Breast epithelium (tissue), 4 donors: ENCODE results near the gene COL5A1. TPM values are rescaled to one million over a fixed set of nuclear protein-coding genes. Genes with fewer than 3 reads are reported as not detected.

Experiments used
- DNase-seq, 2 donors: peaks; one replicate each; pipeline ENCODE4 v3.0.0-alpha.2; 2019; ENCODE audit warnings: low spot score in 2 of 2
- H3K27ac ChIP-seq, 2 donors: fragments of 200-600 bp; sonication (generic) in 1 of 2; one replicate each; pipeline ENCODE4 v1.5.1; 2016 to 2019; ENCODE audit warnings: mild to moderate bottlenecking in 1 of 2
- H3K27me3 ChIP-seq, 2 donors: fragments of 200-600 bp; sonication (generic) in 1 of 2; one replicate each; pipeline versions ENCODE4 v1.5.1 to v1.6.0; 2017 to 2019; ENCODE audit warnings: control low read depth in 1 of 2, mild to moderate bottlenecking in 1 of 2
- H3K36me3 ChIP-seq: fragments of 200-600 bp; one replicate; pipeline ENCODE4 v1.5.1; 2019
- H3K4me1 ChIP-seq, 2 donors: fragments of 200-600 bp; sonication (generic); one replicate each; pipeline ENCODE4 v1.5.1; 2016 to 2019; ENCODE audit warnings: control low read depth in 1 of 2
- H3K4me3 ChIP-seq, 3 donors: fragments of 200-600 bp; sonication (generic); 1 replicate in 2 of 3; 2 replicates in 1 of 3; pipeline ENCODE4 v1.5.1; 2016 to 2019; ENCODE audit warnings: mild to moderate bottlenecking in 3 of 3, moderate library complexity in 2 of 3
- H3K9me3 ChIP-seq, 2 donors: fragments of 200-600 bp; sonication (generic) in 1 of 2; one replicate each; pipeline ENCODE4 v1.5.1; 2016 to 2019; ENCODE audit warnings: control low read depth in 1 of 2
- POLR2A ChIP-seq: fragments of 450-650 bp; IDR thresholded peaks from one replicate; pipeline ENCODE4 v1.6.1; 2016; ENCODE audit warnings: antibody characterized with exemption, mild to moderate bottlenecking, moderate library complexity
- POLR2AphosphoS5 ChIP-seq, 3 donors: sonication (generic); formaldehyde crosslinking; IDR thresholded peaks; one replicate each; pipeline ENCODE4 v1.6.1; 2017; ENCODE audit warnings: antibody characterized with exemption in 3 of 3
- intact Hi-C: fragments of 100-400 bp; cut with DNase I; formaldehyde crosslinking; loops from one replicate; pipeline ENCODE4 v1.15.1; 2023; ENCODE audit warnings: low total_unique reads
- total RNA-seq, 3 donors: library from RNA; depleted of rRNA; stranded (reverse); fragments of >200 nt; gene quantifications; one replicate each; pipeline ENCODE4 v1.1.0, GENCODE V29; 2016
- TF ChIP-seq, protein P1 (sequence below), 3 donors: fragments of 450-650 bp; IDR thresholded peaks; one replicate each; pipeline ENCODE4 v1.5.1; 2016 to 2017; ENCODE audit warnings: antibody characterized with exemption in 3 of 3, mild to moderate bottlenecking in 3 of 3, moderate library complexity in 3 of 3

COL5A1 gene
- total RNA-seq, 3 donors from 2014 or later: 12.1 to 17.0 (median 15.4) TPM

DNA sequence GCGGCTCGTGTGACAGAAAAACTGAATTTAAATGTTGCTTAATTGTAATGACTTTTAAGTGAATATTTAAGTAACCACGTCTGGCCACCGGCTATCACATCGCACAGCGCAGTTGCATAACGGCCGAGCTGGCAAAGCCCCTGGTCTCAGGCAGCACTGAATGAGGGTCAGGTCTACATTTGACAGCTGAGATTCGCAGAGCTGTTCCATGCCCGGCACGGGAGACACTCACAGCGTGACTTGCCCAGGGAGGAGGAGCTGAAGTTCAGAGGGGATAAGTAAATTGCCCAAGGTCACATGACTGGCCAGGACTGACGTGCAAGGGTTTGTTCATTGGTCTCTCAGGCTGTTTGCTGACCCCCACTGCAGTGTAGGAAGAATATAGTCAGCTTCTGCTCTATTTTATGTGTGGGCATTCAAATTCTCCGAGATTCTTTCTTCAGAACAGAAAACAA is 17.4 kb upstream of the COL5A1 start:
- intact Hi-C loops: no loop called here
- Histone ChIP-seq H3K27ac (no peak overlapping the region), H3K4me3 (no peak overlapping the region), H3K4me1 (no peaks in the 10 kb centered on the region), H3K27me3 (peaks cover 0 to 23% of the 10 kb centered on the region in 2 donors), H3K9me3 (no peaks in the 10 kb centered on the region), H3K36me3 (no peaks in the 10 kb centered on the region)
- TF ChIP-seq POLR2AphosphoS5 (IDR thresholded peaks at IDR 0.05) (no peak), POLR2A (no peak)
- TF ChIP-seq, protein P1, sequence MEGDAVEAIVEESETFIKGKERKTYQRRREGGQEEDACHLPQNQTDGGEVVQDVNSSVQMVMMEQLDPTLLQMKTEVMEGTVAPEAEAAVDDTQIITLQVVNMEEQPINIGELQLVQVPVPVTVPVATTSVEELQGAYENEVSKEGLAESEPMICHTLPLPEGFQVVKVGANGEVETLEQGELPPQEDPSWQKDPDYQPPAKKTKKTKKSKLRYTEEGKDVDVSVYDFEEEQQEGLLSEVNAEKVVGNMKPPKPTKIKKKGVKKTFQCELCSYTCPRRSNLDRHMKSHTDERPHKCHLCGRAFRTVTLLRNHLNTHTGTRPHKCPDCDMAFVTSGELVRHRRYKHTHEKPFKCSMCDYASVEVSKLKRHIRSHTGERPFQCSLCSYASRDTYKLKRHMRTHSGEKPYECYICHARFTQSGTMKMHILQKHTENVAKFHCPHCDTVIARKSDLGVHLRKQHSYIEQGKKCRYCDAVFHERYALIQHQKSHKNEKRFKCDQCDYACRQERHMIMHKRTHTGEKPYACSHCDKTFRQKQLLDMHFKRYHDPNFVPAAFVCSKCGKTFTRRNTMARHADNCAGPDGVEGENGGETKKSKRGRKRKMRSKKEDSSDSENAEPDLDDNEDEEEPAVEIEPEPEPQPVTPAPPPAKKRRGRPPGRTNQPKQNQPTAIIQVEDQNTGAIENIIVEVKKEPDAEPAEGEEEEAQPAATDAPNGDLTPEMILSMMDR (IDR thresholded peaks at IDR 0.05): no peak
- DNase-seq: peak in 1 of 2 donors; percentile 28

DNA sequence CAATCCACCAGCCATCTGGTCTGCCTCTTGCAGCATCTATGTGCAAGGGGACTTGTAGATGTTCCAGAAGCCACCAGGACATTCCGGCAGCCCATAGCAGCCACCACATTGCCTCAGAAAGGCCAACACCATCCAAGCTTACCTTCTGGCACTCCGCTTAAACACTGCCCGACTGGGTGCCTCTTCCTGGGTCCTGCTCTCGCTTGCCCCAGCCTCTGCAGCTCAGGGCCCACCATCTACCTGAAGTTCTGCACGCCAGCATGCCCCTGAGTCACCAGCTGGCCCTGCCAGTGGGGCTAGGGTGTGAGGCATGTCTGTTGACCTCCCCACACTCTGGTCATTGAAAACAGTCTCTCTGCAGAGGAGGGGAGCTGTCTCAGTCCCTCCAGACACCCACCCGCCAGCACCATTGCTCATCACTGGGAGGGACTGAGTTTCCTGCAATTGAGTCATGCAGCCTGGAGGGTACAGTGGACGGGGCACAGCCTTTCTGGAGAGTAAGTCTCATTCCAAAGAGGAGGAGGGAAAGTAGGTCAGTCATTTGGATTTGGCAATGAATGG is 16.9 kb upstream of the COL5A1 start:
- no peaks in the 10 kb centered on the region for H3K4me1 ChIP-seq
- H3K27me3 ChIP-seq: peaks cover 0 to 25% of the 10 kb centered on the region in 2 donors
- intact Hi-C loops: no loop called here
- no peak overlapping the region for H3K4me3 ChIP-seq
- DNase-seq: peak in 1 of 2 donors; percentile 43
- H3K36me3 ChIP-seq: no peaks in the 10 kb centered on the region
- no peaks in the 10 kb centered on the region for H3K9me3 ChIP-seq
- TF ChIP-seq POLR2A (no peak), POLR2AphosphoS5 (IDR thresholded peaks at IDR 0.05) (no peak)
- TF ChIP-seq, protein P1 (IDR thresholded peaks at IDR 0.05): no peak
- H3K27ac ChIP-seq: no peak overlapping the region

DNA sequence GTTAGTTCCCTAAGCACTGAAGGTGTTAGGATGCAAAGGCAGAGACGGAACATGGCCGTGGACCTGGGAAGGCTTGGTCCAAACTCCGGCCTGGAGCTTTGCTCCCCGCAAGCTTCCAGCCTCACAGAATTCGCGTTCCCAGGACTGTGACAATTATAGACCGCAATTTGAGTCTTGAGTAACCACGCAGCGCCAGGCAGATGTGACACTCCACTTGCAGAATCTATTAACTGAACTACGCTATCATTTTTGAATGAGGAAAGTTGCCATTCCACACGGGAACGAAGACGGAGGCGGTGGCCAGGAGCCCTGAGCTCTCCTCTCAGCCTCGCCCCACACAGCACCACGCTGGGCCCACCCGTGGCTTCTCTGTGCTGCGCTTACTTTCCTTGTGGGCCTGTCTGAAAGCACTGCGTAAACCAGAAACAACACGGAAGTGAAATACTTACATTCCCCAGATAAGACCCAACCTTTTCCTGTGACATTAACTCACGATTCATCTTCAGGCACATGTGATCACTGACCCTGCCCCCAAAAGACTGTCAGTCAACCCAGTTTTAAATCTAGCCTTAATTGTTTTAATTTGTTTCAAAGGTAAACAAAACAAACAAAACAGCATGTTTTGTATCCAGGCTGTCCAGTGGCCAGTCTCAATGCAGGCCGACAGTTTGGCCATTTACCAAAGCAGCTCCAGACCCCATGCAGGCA is 16.1 kb upstream of the COL5A1 start:
- DNase-seq: peak in 1 of 2 donors; percentile 36

DNA sequence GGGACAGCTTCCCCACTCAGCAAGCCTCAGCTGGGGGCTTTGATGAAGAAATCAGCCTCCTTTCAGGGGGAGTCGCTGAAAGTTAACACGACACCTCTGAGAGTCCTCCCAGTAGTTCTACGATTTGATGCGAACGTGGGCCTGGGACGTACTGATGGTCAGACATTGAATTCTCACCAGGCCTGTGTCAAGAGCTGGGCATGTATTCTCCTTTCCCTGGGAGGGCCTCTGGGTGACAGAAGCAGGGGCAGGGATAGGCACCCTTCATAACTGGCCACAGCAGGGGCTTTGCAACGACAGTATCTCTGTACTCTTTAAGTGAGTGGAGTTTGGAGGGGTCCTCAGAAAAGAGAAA is 15.6 kb upstream of the COL5A1 start:
- no peaks in the 10 kb centered on the region for H3K4me1 ChIP-seq
- H3K4me3 ChIP-seq: no peak overlapping the region
- peaks cover 0 to 32% of the 10 kb centered on the region in 2 donors for H3K27me3 ChIP-seq
- no peaks in the 10 kb centered on the region for H3K9me3 ChIP-seq
- intact Hi-C loops: no loop called here
- DNase-seq: peak in 1 of 2 donors; percentile 28
- H3K36me3 ChIP-seq: no peaks in the 10 kb centered on the region
- TF ChIP-seq POLR2A (no peak), POLR2AphosphoS5 (IDR thresholded peaks at IDR 0.05) (no peak)
- TF ChIP-seq, protein P1 (IDR thresholded peaks at IDR 0.05): no peak
- no peak overlapping the region for H3K27ac ChIP-seq

More for the DNA sequence above, 16.1 kb upstream of the COL5A1 start:
- TF ChIP-seq POLR2AphosphoS5 (IDR thresholded peaks at IDR 0.05) (no peak), POLR2A (no peak)
- TF ChIP-seq, protein P1 (IDR thresholded peaks at IDR 0.05): no peak
- intact Hi-C loops: no loop called here
- no peak overlapping the region for H3K27ac ChIP-seq
- H3K36me3 ChIP-seq: no peaks in the 10 kb centered on the region
- H3K27me3 ChIP-seq: peaks cover 0 to 32% of the 10 kb centered on the region in 2 donors
- H3K9me3 ChIP-seq: no peaks in the 10 kb centered on the region
- no peaks in the 10 kb centered on the region for H3K4me1 ChIP-seq
- no peak overlapping the region for H3K4me3 ChIP-seq
